ENCODE data around the gene LIPN. TPM values are rescaled to one million over a fixed set of nuclear protein-coding genes. Genes with fewer than 3 reads are reported as not detected.

LIPN gene
- total and polyA plus RNA-seq, 2 of the 8 experiments (the other 6 are each of a cell fraction or from before 2014, with no cell fraction given), result not detected

Other genes with a start within 250 kb of the LIPN start
- 7.5 TPM in 2 replicates for gene RNLS, start 176.7 kb upstream of the LIPN start, total RNA-seq (2021; fragmentation: NEBNext Ultra II Directional; extraction: Animal tissue kit (Norgen Biotek cat#: 25700))
- 10.1 and 12.7 TPM in 2 replicates for gene RNLS, start 176.7 kb upstream of the LIPN start, polyA plus RNA-seq (2011; rRNA removed)
- gene LIPJ, start 173.3 kb upstream of the LIPN start, total RNA-seq (2021; fragmentation: NEBNext Ultra II Directional; extraction: Animal tissue kit (Norgen Biotek cat#: 25700)), result not detected in 2 replicates
- gene LIPJ, start 173.3 kb upstream of the LIPN start, polyA plus RNA-seq (2011; rRNA removed), result not detected in 2 replicates
- not detected in 2 replicates for gene LIPF, start 95.6 kb upstream of the LIPN start, total RNA-seq (2021; fragmentation: NEBNext Ultra II Directional; extraction: Animal tissue kit (Norgen Biotek cat#: 25700))
- gene LIPF, start 95.6 kb upstream of the LIPN start, polyA plus RNA-seq (2011; rRNA removed), result not detected in 2 replicates
- gene LIPK, start 53.8 kb upstream of the LIPN start, total RNA-seq (2021; fragmentation: NEBNext Ultra II Directional; extraction: Animal tissue kit (Norgen Biotek cat#: 25700)), result not detected in 2 replicates
- gene LIPK, start 53.8 kb upstream of the LIPN start, polyA plus RNA-seq (2011; rRNA removed), result not detected in 2 replicates
- not detected in 2 replicates for gene LIPM, start 42.7 kb downstream of the LIPN start, total RNA-seq (2021; fragmentation: NEBNext Ultra II Directional; extraction: Animal tissue kit (Norgen Biotek cat#: 25700))
- gene LIPM, start 42.7 kb downstream of the LIPN start, polyA plus RNA-seq (2011; rRNA removed), result not detected in 2 replicates
- not detected in 2 replicates for gene ANKRD22, start 91.8 kb downstream of the LIPN start, total RNA-seq (2021; fragmentation: NEBNext Ultra II Directional; extraction: Animal tissue kit (Norgen Biotek cat#: 25700))
- 0.05 and 0.68 TPM in 2 replicates for gene ANKRD22, start 91.8 kb downstream of the LIPN start, polyA plus RNA-seq (2011; rRNA removed)
- gene STAMBPL1, start 120.2 kb downstream of the LIPN start, total RNA-seq (2021; fragmentation: NEBNext Ultra II Directional; extraction: Animal tissue kit (Norgen Biotek cat#: 25700)), result 5.5 and 6.5 TPM in 2 replicates
- gene STAMBPL1, start 120.2 kb downstream of the LIPN start, polyA plus RNA-seq (2011; rRNA removed), result 5.5 and 8.1 TPM in 2 replicates
- gene ACTA2, start 192.8 kb downstream of the LIPN start, total RNA-seq (2021; fragmentation: NEBNext Ultra II Directional; extraction: Animal tissue kit (Norgen Biotek cat#: 25700)), result 2.0 and 3.5 TPM in 2 replicates
- 8.7 and 8.9 TPM in 2 replicates for gene ACTA2, start 192.8 kb downstream of the LIPN start, polyA plus RNA-seq (2011; rRNA removed)
- 4.0 and 5.4 TPM in 2 replicates for gene FAS, start 230.8 kb downstream of the LIPN start, total RNA-seq (2021; fragmentation: NEBNext Ultra II Directional; extraction: Animal tissue kit (Norgen Biotek cat#: 25700))
- 3.7 and 6.7 TPM in 2 replicates for gene FAS, start 230.8 kb downstream of the LIPN start, polyA plus RNA-seq (2011; rRNA removed)